Body of pancreas (tissue), 4 donors: ENCODE results near the gene PACRG. TPM values are rescaled to one million over a fixed set of nuclear protein-coding genes. Genes with fewer than 3 reads are reported as not detected.

Experiments used
- ATAC-seq: fragments of 150-250 bp; one replicate; pipeline ENCODE4 v1.9.1; 2016
- DNase-seq, 4 donors: peaks; one replicate each; pipeline ENCODE4 v3.0.0-alpha.2; 2019
- H3K27ac ChIP-seq, 4 donors: fragments of 200-600 bp; sonication (generic); 1 replicate in 3 of 4; 2 replicates in 1 of 4; pipeline versions ENCODE4 v1.5.1 to v1.6.1; 2016 to 2019; ENCODE audit warnings: mild to moderate bottlenecking in 1 of 4, mixed read lengths in 1 of 4, moderate library complexity in 1 of 4
- H3K27me3 ChIP-seq, 2 donors: fragments of 200-600 bp; sonication (generic); one replicate each; pipeline ENCODE4 v1.6.0; 2016; ENCODE audit warnings: mild to moderate bottlenecking in 1 of 2
- H3K36me3 ChIP-seq, 2 donors: fragments of 200-600 bp; sonication (generic); replicated peaks in 1 of 2; 2 replicates each; pipeline ENCODE4 v1.5.1; 2016; ENCODE audit warnings: low read depth in 2 of 2; ENCODE audit not compliant: insufficient read depth in 1 of 2
- H3K4me1 ChIP-seq: fragments of 200-600 bp; sonication (generic); one replicate; pipeline ENCODE4 v1.6.0; 2016
- H3K4me3 ChIP-seq, 2 donors: fragments of 200-600 bp; sonication (generic); 1 replicate in 1 of 2; 2 replicates in 1 of 2; pipeline ENCODE4 v1.5.1; 2016 to 2019
- H3K9me3 ChIP-seq, 3 donors: fragments of 200-600 bp; sonication (generic); 1 replicate in 2 of 3; 2 replicates in 1 of 3; pipeline ENCODE4 v1.5.1; 2016
- CTCF ChIP-seq, 7 experiments: fragments of 450-650 bp in 4 of 7; fragments of 200-600 bp in 3 of 7; sonication (generic) in 3 of 7; IDR thresholded peaks; one replicate each; pipeline ENCODE4 v1.5.1; 2016 to 2019; ENCODE audit warnings: antibody characterized with exemption in 7 of 7
- POLR2A ChIP-seq, 3 donors: fragments of 450-650 bp; IDR thresholded peaks; one replicate each; pipeline ENCODE4 v1.6.1; 2016; ENCODE audit warnings: antibody characterized with exemption in 3 of 3, mild to moderate bottlenecking in 2 of 3
- WGBS, 2 donors: methylation state at CpG; one replicate each; pipeline ENCODE4 v1.1.5; 2017; 5-methylcytosine and 5-hydroxymethylcytosine counted together
- intact Hi-C: fragments of 100-400 bp; cut with DNase I; formaldehyde crosslinking; loops from one replicate; pipeline ENCODE4 v1.15.1; 2023
- total RNA-seq, 2 donors: library from RNA; depleted of rRNA; stranded (reverse); fragments of >200 nt; gene quantifications; one replicate each; pipeline ENCODE4 v1.1.0, GENCODE V29; 2016

PACRG gene
- total RNA-seq, 2 donors from 2014 or later: 7.8 to 10.9 TPM

- Histone ChIP-seq H3K4me3 (no peak overlapping the region), H3K9me3 (no peaks in the 10 kb centered on the region), H3K36me3 (no peaks in the 10 kb centered on the region), H3K27me3 (no peaks in the 10 kb centered on the region), H3K4me1 (no peaks in the 10 kb centered on the region), H3K27ac (no peak overlapping the region)
- ATAC-seq (no peak), DNase-seq (no peak)
- 64 to 81% methylated on average over 2 of the region's 2 CpGs for WGBS, 2 donors
- TF ChIP-seq POLR2A (IDR thresholded peaks at IDR 0.05) (no peak), CTCF (IDR thresholded peaks at IDR 0.05) (no peak)
- intact Hi-C loops: no loop called here
These were observed 404.4 kb downstream of the PACRG start for GRCh38 chr6:163132050-163132750.

GRCh38 chr6:163133017-163133416 is 405.2 kb downstream of the PACRG start:
- Histone ChIP-seq H3K4me1 (no peaks in the 10 kb centered on the region), H3K9me3 (no peaks in the 10 kb centered on the region), H3K4me3 (no peak overlapping the region), H3K27me3 (no peaks in the 10 kb centered on the region), H3K36me3 (no peaks in the 10 kb centered on the region), H3K27ac (no peak overlapping the region)
- ATAC-seq: no peak
- no peak for TF ChIP-seq CTCF (IDR thresholded peaks at IDR 0.05)
- DNase-seq: no peak
- WGBS, 2 donors: 78 to 83% methylated on average over 1 of the region's 1 CpG
- intact Hi-C loops: no loop called here

- no peaks in the 10 kb centered on the region for H3K4me1 ChIP-seq
- no peak overlapping the region for H3K4me3 ChIP-seq
- no peaks in the 10 kb centered on the region for H3K36me3 ChIP-seq
- no peaks in the 10 kb centered on the region for H3K9me3 ChIP-seq
- TF ChIP-seq CTCF (IDR thresholded peaks at IDR 0.05): no peak
- TF ChIP-seq POLR2A (IDR thresholded peaks at IDR 0.05): no peak
- intact Hi-C loops: no loop called here
- DNase-seq: no peak
- WGBS, 2 donors: 67 to 78% methylated on average over 6 of the region's 6 CpGs
- H3K27me3 ChIP-seq: no peaks in the 10 kb centered on the region
- H3K27ac ChIP-seq: no peak overlapping the region
- no peak for ATAC-seq
These were observed 405.9 kb downstream of the PACRG start for GRCh38 chr6:163133691-163134090.

GRCh38 chr6:163136681-163137397 is 409.1 kb downstream of the PACRG start:
- DNase-seq: no peak
- Histone ChIP-seq H3K27me3 (no peaks in the 10 kb centered on the region), H3K4me1 (no peaks in the 10 kb centered on the region), H3K4me3 (no peak overlapping the region), H3K27ac (no peak overlapping the region), H3K36me3 (no peaks in the 10 kb centered on the region), H3K9me3 (no peaks in the 10 kb centered on the region)
- ATAC-seq: no peak
- intact Hi-C loops: no loop called here
- TF ChIP-seq POLR2A (IDR thresholded peaks at IDR 0.05) (no peak), CTCF (IDR thresholded peaks at IDR 0.05) (no peak)
- 85 to 87% methylated on average over 10 of the region's 10 CpGs for WGBS, 2 donors
